HG02678 (cell line): Measurements from ENCODE around the gene TMBIM6.
"Not testable (repeated sequence)": the region's sequence is repeated elsewhere in the genome, so short reads cannot be mapped to it uniquely, and the experiment has no call there.

Experiments
- ATAC-seq: cut with Tn5 transposase; IDR thresholded peaks from one replicate; pipeline ENCODE4 v1.9.1; 2021; ENCODE audit warnings: mild to moderate bottlenecking, moderate library complexity; ENCODE audit not compliant: unreplicated experiment

Gene TMBIM6, protein sequence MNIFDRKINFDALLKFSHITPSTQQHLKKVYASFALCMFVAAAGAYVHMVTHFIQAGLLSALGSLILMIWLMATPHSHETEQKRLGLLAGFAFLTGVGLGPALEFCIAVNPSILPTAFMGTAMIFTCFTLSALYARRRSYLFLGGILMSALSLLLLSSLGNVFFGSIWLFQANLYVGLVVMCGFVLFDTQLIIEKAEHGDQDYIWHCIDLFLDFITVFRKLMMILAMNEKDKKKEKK

DNA sequence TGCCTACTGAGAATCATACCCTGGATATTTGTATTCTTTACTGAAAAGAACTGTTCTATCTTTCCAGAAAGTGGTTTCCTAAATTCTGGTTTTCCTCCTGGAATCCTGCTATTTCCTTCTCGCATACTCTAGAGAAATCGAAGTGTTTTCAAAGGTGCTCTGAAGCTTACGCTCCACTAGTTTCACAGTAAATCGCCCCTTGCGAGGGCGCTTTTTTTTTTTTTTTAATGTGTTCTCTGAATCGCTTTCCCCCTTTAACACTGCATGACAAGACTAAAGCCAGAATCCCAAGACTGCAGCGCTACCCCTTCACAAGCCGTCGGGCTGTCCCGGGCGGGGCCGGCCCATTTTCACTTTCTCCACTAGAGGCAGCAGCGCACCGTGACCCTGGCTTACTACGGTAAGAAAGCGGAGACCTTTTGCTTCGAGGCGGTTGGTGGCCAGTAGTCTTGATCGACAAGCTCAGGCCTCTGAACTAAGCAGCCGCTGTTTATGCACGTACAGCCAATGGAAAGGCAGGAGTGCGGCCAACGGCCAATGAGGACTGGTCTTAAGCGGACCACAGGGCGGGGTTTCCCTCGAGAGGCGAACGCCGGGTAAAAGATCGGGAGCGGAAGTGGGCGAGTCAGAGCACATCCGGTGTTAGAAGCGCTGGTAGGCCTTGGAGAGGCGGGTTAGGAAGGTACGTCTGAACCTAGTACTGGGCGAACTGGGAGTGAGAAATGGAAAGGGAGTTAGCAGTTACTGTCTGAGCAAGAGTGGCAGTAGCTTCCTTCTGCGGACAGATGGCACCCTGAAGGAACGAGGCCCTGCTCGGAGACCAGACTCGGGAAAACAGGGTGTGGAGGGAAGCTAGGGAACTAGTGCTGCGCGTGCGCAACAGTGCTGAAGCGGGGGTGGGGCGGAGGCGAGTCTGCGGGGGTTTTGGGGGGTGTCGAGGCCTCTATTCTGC is at the start of gene TMBIM6:
Gene TMBIM6 (plus strand): TSS at position 628 of the 952 bp plus-strand sequence. CDS start 10,937 bp downstream, outside the sequence.
- peak; percentile 97 for ATAC-seq

DNA sequence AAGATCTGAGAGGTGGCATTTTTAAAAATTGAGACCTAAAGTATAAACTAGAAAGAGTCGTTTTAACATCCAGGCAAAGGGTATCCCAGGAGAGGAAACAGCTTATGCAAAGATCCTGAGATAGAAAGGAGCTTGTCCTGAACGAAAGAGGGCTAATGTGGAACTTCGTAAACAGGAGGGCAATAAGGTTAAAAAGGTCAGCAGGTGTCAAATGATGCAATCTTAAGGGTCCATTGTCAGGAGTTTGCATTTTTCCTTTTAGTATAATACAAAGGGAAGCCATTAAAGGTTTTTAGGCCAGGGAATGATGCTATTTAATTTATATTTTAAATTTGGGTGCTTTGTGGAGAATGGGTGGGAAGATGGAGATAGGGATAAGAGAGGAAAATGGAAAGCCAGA is 48.5 kb upstream of the TMBIM6 start:
- ATAC-seq = no peak

DNA sequence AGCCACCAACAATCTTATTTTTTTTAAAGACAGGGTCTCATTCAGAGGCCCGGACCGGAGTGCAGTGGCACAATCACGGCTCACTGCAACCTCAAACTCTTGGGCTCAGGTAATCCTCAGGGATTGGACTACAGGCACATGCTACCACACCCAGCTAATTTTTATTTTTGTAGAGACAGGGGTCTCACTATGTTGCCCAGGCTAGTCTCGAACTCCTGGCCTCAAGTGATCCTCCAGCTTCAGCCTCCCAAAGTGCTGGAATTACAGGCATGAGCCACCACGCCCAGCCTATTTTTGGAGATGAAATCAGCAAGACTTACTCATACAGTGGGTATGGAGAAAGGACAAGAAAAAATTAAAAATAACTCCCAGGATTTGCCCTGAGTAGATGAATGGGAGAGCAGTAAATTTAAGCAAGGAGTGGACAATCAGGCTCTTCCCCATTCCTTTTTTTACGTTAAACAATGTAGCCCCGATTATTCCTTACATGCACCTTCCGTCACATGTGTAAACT is 47.4 kb upstream of the TMBIM6 start:
- no peak for ATAC-seq

DNA sequence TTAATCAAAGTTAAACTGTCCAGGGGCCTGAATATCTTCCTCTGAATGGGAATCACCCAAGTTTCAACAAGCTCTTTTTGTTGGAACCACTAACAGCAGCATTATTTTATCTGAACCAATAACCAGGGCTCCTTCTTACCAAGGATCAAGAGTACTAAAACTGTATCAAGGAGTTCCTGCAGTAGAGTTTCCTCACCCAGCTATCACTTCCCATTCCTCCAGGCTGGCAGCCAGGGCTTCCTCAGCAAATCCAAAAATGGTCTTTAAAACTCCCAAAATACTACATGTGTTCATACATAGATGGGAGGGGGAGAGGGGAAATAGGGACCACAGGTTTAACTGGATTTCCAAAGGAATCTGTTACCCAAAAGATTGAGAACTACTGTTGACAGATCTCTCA is 44.6 kb upstream of the TMBIM6 start:
- no peak for ATAC-seq

DNA sequence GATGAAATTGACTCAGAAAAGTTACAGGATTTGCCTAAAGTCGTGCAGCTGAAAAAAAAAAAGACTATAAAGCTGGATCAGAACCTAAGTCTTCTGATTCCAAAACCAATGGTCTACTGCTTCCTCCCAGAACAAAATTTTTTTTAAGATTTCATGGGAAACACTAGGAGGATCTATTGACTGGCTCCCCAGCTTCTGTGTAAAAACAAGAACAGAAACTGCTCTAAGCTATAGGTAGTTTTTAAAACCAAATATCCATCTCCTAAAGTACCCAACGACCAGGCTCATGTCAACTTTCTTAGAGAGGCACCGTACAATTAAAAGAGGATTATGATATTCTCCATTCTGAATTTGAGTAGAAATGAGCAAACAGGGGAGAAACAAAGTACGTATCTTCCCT is 43.5 kb upstream of the TMBIM6 start:
- ATAC-seq = no peak

DNA sequence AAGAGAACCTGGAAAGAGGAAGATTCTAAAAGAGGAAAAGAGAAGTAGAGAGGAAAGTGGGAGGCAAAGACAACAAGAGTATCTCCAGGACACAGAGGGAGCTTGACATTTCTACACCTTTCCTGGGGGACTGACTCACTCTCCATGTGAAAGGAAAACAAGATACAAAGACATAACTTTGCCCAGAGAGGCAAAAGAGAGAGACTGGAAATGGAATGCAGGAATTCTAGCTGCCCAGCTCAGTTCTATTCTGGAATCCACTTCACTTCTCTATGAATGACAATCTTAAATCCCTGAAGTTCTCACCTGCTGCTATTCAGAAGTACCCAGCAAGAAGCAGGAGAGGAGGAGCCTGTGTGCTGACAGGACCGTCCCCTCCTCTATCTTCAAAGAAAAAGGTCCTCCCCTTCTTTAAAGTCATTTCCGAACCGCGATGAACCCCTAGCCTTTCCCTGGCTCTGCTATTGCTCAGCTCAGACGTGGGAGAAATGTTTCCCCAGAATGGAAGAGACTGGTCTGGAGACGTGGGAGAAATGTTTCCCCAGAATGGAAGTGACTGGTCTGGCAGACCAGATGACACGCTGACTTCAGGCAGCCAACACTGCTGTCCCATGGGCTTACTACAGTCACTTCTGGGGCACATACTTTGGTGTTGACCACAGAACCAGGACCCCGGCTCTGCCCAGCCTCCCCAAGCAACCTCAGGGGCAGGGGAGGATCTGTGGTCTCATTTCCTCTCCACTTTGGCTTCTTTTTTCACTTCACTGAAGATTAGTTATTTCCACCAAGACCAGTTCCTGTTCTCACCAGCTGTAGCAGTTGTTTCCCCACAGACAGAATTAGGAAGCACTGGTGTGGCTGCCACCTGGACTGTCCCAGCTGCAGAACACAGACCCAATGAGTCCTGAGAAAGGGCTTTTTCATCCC is 42.5 kb upstream of the TMBIM6 start:
- peak; percentile 77 for ATAC-seq

DNA sequence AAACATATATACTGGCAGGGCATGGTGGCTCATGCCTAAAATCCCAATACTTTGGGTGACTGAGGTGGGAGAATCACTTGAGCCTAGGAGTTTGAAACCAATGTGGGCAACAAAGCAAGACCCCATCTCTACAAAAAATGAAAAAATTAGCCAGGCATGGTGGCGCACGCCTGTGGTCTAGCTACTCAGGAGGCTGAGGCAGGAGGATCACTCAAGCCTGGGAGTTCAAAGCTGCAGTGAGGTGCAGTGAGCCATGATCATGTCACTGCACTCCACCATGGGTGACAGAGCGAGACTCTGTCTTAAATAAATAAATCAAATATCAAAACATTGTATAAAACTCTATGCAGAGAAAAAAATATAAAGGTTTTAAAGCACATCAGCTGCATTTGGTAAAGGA is 39.3 kb upstream of the TMBIM6 start:
- no peak for ATAC-seq

DNA sequence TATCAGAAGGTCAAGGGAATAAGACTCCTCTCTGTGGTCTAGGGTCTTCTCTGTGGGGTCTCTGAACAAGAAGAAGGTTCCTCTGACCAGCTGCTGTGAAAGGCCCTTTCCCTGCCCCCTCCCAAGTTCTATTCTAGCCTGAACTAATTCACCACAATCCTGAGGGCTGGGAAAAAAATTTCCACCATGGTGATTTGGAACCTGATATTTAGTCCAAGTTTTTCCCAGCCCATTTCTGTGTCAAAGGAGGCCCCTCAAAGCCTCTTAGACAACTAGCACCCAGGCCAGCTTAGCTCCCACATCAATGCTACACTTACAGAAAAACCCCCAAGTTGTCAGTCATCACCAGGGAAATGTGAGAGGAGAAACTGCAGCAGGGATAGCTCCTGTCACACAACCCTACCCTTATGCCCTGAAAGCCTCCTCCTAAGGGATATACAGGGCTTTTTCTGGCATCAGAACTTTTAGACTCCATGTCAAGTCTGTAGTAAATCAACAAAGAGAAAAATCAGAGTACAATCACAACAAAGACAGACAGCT is 38.6 kb upstream of the TMBIM6 start:
- no peak for ATAC-seq

DNA sequence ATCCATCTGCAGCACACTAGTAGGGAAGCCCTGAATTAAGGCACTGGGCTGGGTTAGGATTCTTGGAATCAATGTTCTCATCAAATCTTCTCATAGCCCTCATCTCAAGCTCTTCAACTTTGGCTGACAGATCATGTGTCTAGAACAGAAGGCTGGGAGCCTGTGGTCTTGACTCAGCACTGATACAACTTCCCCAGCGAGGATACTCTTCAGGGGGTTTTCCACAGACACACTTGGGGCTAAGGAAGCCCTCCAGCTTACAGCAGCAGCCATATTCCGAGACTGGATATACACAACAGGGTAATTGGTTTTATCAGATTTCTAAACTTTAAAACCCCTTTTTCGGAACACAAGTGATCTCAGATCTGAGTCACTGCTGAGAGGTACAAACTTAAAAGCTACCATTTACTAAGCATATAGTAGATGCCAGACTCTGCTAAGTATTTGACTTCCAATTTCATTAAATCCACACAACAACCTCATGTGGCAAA is 37.7 kb upstream of the TMBIM6 start:
- no peak for ATAC-seq

DNA sequence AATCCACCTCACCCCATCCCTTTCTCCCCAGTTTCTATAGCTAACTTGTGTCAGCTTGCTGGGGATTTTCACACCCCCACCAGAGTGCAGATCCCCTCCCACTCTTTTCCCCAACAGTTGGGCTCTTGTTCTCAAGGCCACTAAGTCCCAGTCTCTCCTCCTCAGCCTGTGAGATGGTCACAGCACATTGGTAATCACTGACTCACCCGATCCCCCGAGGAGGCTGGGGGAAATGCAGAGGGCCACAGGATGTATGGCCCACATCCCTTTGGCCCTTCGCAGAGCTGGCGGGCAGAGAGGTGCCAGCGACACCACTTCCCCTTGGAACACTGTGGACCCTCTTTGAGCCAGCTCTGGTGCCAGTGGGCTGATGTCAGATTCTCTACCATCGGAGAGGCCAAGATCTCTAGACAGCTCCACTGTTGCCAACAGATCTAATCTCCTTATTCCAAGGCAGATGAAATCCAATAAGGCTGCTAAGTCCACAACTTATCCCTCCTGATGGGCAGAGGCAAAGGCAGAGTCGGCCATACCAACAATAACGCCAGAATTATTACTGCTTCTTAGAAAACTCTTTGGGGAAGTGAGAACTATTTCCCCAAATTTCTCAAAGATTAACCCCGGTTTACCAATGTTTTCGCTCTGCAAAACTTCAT is 35.8 kb upstream of the TMBIM6 start:
- no peak for ATAC-seq

DNA sequence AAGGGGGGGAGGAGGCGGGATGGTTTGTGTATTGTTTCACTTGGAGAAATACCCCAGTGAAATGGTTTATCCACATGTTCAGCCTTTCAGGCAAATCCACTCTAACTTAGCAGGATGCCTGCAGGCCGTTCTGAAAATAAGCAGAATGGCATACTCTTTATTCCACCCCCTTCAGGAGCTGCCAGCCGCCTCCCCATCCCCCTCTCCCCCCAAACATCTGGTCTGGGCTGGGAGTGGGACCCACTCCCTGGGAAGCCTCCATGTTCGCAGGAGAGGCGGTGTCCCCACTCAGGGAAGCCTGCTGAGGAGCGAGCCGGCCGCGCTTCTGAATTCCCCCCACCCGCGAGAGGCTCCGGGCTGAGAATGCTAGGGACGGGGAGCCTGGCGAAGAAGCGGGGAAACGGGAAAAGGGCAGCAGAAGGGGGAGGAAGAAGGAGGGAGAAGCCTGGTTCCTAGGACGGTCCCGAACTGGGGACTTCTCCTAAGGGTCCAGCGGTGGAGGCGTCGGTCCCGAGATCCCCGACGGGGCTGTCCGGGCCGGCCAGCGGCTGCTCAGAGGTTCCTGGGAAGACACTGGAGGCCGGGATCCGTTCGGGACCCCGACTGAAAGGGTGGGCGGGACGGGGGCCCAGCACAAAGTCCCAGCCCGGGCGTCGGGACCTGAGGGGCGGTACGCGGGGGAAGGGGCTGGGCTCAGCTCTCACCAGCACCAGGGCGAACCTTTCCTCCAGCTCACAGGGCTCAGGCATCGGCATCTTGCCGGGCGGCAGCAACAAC is 34.8 kb upstream of the TMBIM6 start:
- ATAC-seq = peak; percentile 14

DNA sequence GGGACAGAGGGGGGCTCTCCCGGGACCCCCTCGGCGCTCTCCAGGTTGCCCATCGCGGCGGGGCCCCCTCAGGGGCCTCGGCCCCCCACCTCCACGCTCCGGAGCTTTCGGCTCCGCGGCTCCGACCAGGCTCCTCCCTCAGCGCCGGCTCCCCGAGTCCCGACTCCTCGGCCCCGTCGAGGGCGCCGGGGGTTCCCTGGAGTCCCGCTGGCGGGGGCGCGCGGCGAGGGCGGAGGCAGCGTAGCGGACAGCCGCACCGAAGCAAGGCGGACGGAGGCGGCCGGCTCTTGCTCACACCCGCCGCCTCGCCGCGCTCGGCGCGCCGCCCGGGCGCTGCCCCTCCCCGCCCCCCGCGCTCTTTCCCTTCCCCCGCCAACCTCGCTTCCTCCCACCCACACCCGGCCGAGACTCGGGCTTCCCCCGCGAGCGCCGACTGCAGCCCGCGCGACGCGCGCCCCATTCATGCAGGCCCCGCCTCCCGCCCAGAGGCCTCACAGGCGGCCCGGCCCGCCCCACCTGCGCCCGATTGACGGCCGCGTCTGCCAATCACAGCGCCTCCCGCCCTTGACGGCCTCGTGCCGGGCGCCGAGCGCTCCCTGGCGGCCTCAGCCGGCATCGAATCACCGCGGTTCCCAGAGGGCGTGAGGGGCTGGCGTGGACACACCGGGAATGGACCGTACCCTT is 34.1 kb upstream of the TMBIM6 start, which contains the start of gene FMNL3:
Gene FMNL3 (minus strand): TSS at position 278 of the 684 bp plus-strand sequence. CDS start 225 bp downstream, at position 53.
- ATAC-seq = peak; percentile 84

DNA sequence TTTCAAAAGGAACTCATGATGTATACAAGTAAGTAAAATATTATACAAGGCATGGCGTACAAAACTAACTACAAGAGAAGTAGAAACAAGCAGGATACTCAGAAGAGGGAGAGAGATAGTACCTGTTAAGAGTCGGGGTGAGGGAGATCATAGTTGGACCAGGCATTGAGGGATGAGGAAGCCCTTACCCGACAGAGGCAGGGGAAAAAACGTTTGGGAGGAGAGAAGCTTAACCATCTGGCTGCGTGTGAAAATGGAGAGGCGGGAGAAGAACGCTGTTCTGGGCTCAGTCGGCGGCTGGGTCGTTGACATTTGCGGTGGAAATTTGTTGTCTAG is 33.6 kb upstream of the TMBIM6 start:
- no peak for ATAC-seq

DNA sequence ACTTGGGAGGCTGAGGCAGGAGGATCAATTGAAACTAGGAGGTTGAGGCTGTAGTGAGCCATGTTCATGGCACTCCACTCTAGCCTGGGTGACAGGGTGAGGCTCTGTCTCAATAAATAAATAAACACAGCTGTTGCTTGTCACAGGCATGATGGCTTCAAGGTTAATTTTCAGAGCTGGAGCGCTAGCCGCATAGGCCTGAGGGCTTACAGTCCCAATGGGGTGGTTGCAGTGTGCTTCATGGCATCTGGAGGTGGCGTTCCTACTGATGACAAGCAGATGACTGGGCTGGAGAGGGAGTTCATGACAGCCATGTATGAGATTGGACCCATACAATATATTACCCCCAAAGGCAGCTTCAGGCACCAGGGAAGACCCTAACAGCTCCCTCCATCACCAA is 32.5 kb upstream of the TMBIM6 start:
- ATAC-seq = no peak

DNA sequence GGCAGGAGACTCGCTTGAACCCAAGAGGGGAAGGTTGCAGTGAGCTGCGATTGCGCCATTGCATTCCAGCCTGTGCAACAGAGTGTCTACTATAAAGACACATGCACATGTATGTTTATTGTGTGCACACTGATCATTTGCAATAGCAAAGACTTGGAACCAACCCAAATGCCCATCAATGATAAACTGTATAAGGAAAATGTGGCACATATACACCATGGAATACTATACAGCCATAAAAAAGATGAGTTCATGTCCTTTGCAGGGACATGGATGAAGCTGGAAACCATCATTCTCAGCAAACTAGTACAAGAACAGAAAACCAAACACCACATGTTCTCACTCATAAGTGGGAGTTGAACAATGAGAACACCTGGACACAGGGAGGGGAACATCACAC is 27.4 kb upstream of the TMBIM6 start:
- not testable (repeated sequence) for ATAC-seq

DNA sequence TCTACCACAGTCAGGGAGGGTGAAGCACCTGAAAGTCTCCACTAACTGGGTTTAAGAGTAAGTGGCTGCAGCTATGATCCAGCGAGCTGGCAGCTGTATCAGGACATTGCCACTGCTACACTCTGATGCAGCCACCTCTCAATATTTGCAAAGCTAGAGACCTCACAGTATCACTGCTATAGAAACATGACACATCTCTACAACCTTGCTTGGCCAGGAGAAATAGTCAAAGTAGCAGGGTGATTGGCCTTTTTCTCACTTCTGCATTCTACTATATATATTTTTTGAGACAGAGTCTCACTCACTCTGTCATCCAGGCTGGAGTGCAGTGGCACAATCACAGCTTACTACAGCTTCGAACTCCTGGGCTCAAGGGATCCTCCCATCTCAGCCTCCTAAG is 24.8 kb upstream of the TMBIM6 start:
- no peak for ATAC-seq

DNA sequence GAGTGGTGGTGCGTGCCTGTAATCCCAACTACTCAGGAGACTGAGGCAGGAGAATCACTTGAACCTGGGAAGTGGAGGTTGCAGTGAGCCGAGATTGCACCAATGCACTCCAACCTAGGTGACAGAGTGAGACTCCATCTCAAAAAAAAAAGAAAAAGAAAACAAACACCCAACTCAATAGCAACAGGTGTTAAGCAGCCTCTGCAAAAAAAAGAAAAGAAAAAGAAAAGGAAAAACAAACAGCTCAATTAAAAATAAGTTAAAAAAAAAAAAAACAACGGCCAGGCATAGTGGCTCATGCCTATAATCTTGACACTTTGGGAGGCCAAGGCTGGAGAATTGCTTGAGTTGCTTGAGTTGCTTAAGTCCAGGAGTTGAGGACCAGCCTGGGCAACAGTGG is 23.6 kb upstream of the TMBIM6 start:
- not testable (repeated sequence) for ATAC-seq

DNA sequence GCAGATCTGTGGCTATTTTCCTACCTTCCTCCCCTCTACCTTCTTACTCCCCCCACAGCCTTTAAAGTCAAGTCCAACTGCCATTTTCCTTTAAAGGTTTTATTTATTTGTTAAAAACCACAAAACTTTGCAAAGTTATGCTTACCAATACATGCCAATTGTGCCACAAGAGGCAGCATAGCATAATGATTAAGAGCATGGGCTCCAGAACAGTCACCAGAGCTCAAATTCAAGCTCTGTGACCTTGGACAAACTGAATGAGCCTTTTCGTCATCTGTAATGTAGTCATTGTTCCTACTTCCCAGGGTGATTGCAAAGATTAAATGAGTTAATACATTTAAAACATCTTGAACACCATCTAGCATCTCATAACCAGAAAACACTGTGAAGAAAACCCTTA is 21.1 kb upstream of the TMBIM6 start:
- ATAC-seq = no peak

DNA sequence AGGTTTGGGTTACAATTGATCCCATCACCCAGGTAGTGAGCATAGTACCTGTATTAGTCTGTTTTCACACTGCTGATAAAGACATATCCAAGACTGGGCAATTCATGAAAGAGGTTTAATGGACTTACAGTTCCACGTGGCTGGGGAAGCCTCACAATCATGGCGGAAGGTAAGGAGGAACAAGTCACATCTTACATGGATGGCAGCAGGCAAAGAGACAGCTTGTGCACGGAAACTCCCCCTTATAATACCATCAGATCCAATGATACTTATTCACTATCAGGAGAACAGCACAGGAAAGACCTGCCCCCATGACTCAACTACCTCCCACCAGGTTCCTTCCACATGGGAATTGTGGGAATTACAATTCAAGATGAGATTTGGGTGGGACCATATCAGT is 20.0 kb upstream of the TMBIM6 start:
- not testable (repeated sequence) for ATAC-seq
